GM18861 (cell line): ENCODE measurements around the gene THTPA.

Experiments used
- ATAC-seq: cut with Tn5 transposase; IDR thresholded peaks from one replicate; pipeline ENCODE4 v1.9.1; 2021; ENCODE audit not compliant: unreplicated experiment

Gene THTPA

DNA sequence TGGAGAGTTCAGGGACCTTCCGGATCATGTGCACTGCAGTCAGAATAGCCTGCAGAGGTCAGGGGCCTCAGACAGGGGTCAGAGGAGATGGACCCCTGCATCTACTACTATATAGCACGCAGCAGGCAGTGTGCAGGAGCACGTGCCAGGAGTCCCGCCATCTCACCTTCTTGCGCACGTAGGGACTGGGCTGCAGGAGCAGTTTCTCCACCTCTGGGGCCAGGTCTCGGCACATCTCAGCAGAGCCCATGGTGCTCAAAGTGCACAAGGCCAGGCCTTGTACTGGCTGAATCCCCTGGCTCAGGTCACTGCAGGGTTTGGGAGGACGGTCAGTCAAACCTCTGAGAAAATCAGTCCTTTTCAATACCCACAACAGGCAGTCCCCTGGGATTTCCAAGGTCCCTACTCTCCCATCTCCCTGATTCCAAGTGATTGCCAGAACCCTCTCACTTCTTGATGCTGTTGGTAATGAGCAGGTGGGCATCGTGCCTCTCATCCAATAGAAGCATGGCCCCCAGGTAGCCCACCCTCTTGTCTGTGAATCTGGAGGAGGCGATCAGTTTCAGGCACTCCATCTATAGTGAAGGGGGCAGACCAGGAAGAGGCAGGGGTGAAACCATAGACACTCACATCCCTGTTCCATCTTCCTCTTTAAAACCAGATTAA is 10.2 kb downstream of the THTPA start:
- no peak for ATAC-seq

DNA sequence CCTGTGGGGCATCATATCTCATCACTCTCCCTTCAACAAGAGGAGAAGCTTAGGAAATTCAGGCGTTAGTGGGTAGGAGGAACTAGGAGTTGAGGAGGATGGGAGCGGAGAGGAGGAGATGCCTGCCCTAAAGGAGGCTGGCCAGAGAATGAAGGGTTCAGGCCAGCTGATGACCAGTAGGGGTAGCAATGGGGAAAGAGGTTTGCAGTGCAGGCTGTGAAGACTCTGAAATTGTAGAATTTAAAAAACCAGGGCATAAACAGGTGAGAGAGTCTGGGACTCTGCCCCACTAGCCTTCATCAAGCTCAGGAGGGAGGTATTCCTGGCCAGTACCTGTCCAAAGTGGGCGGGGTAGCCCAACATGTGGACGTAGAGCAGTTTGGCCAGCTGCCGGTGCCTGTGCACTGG is 10.7 kb downstream of the THTPA start:
- ATAC-seq, result no peak

DNA sequence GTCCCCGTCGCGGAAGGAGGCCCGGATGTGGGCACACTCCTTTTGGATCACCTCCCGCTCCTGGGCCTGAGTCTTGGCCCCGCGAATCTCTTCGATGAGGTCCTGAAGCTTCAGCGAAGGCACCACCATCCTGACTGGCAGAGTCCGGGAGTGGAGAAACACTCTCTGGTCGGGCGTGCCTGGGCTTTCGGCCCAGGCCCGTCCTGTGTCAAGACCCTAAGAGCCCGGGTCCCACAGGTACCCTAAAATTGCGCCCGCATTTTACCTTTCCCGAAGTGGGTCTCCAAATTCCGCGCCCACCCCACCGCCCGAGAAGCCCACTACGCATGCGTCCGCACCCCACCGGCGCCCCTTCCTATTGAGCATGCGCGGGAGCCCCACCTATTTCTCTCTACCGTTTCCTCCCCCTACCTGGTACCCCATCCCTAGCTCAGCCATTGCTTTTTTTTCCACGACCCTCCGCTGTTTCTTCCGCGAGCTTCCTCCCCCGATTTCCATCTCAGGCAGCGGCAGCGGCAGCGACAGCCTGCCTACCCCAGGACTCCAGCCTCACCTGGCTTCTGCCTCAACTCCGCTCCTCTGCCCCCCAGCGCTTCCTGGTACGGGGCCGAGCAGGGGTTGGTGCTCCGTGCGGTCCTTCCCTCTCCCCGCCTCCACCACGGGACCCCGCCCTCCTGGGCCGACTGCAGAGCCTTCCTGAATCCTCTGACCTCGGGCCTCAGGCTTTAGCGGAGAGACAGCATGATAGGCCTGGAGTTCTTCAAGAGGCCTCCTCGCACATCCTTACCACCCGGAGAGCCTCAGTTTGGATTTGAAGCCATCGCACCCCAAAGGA is 11.3 kb downstream of the THTPA start, which contains the start of gene AP1G2:
AP1G2 (minus strand) TSS at position 606 of the 835 bp plus-strand sequence; CDS start at position 129, 477 bp downstream.
- peak; percentile 78 for ATAC-seq

GRCh38 chr14:23568021-23568599 is 12.0 kb downstream of the THTPA start:
- ATAC-seq, result no peak

- no peak for ATAC-seq
Observed at GRCh38 chr14:23568600-23569331, 12.7 kb downstream of the THTPA start.

- ATAC-seq, result no peak
Observed at GRCh38 chr14:23569443-23570151, 13.5 kb downstream of the THTPA start.

- no peak for ATAC-seq
Observed at GRCh38 chr14:23570806-23571483, 14.9 kb downstream of the THTPA start.

- ATAC-seq, result no peak
Observed at GRCh38 chr14:23571701-23572523, 15.8 kb downstream of the THTPA start.

- no peak for ATAC-seq
Observed at GRCh38 chr14:23572524-23572828, 16.4 kb downstream of the THTPA start.

GRCh38 chr14:23572836-23573235 is 16.8 kb downstream of the THTPA start:
- no peak for ATAC-seq

DNA sequence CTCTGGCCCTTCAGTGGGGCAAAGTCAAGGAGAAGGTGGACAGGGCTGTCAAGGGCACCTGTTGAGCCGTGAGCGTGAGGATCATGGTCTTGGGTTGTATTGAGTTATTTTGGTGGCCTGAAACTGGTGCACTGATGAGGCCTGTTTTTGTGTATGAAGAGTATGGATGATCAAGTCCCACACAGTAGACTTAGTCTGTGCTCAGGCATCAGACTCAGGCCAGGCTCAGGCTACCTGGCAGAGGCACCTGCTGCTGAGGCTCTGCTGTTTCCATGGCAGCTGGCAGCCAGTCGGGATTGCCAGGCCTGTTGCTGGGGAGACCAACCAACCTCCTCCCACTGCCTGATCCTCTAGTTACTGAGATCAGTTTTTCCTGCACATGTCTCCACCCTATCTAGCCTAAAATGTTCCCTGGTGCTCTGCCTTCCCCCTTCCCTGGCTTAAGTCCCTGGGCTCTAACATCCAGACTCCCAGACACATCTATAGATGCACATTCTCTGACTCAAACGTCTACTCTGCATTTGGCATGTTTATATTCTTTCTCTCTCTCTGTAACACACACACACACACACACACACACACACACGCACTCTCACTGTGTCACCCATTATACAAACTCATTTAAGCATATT is 17.4 kb downstream of the THTPA start:
- no peak for ATAC-seq

DNA sequence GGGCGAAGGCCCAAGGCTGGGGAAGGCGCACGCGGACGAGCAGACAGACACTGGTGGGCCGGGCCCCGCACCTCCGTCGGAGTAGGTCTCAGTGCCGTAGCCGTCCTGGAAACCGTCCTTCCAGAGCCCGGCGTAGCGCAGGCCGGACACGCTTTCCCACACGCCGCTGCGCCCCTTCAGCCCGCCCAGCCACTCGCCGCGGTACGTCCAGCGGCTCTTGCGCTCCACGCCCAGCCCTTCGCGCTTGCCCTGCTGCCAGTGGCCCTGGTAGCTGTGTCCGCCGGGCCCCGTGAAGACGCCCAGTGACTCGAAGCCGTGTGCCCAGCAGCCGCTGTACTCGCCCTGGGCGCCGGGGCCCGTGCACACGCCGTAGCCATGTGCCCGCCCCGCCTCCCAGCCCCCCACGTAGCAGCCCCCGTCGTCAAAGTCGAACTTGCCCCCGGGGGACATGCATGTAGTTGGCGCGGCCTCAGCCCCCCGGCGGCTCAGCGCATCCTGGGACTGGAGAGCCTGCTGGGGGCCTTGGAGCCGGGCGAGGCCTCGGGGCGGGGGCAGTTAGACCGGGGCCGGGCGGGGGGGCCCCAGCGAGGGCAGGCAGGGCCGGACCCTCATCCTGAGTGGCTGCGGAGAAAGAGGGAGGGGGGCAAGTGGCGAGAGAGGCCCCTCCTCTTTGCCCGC is 21.1 kb downstream of the THTPA start:
- ATAC-seq, result no peak

GRCh38 chr14:23577710-23578392 is 21.8 kb downstream of the THTPA start:
- no peak for ATAC-seq

GRCh38 chr14:23578560-23579310 is 22.7 kb downstream of the THTPA start, which contains the start of gene JPH4:
Gene JPH4, minus strand, starts transcription at chr14:23578790. Its CDS starts 1,337 bp downstream, at chr14:23577453.
- no peak for ATAC-seq

DNA sequence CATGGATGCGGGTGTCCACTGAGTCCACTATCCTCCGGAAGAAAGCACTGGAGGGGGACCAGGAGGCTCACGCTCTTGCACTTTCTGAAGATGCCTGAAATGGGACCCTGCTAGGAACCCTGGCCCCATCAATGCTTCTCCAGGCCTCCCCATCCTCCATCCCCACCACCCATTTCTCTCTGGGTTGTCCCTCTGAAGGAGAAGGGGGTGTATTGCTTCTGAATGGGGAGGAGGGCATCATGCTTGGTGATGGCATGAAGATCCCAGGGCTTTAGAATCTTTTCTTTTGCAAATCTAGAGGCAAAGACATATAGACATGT is 23.2 kb downstream of the THTPA start:
- ATAC-seq, result no peak

GRCh38 chr14:23579739-23580138 is 23.7 kb downstream of the THTPA start:
- ATAC-seq, result no peak
